SK-N-SH (cell line): ENCODE data around the gene UNK.

Source experiments
- CHD2 ChIP-seq: fragments of 150-350 bp; IDR thresholded peaks from 2 replicates; pipeline ENCODE4 v1.6.1; 2018; ENCODE audit warnings: low read length; ENCODE audit not compliant: partially characterized antibody
- CTCF ChIP-seq: fragments of 200-600 bp; sonication (generic); IDR thresholded peaks from 2 replicates; pipeline ENCODE4 v1.6.1; 2017; ENCODE audit warnings: antibody characterized with exemption, mild to moderate bottlenecking, moderate library complexity
- FOXM1 ChIP-seq: IDR thresholded peaks from 2 replicates; pipeline ENCODE4 v1.4.0; 2012; ENCODE audit warnings: low read depth, mild to moderate bottlenecking
- MXI1 ChIP-seq: IDR thresholded peaks from 2 replicates; pipeline ENCODE4 v1.6.1; 2012; ENCODE audit warnings: mild to moderate bottlenecking, low read depth, low read length, improper control_type of control experiment
- TAF1 ChIP-seq: IDR thresholded peaks from 2 replicates; pipeline ENCODE4 v1.6.1; 2012; ENCODE audit warnings: low read depth, mild to moderate bottlenecking, low read length, moderate library complexity, borderline replicate concordance
- TEAD4 ChIP-seq: IDR thresholded peaks from 2 replicates; pipeline ENCODE4 v1.4.0; 2012; ENCODE audit warnings: mild to moderate bottlenecking, borderline replicate concordance; ENCODE audit not compliant: insufficient read depth

- TF ChIP-seq CTCF (no peak), FOXM1 (no peak), TAF1 (no peak), TEAD4 (no peak), CHD2 (no peak), MXI1 (no peak)
Measured at GRCh38 chr17:75869282-75870141, 84.9 kb downstream of the UNK start.
